HEK293 (cell line): ENCODE data around the gene NLRP11.

ENCODE experiments used
- CTCF ChIA-PET: fragments of 350-600 bp; formaldehyde crosslinking; extraction: SDS; loops from one replicate; lab custom pipeline; 2021; ENCODE audit warnings: antibody characterized with exemption; lab: Yijun Ruan, JAX
- POLR2A ChIA-PET: fragments of 300-600 bp; formaldehyde crosslinking; extraction: SDS; loops from one replicate; lab custom pipeline; 2020; ENCODE audit warnings: antibody characterized with exemption, inconsistent platforms; lab: Yijun Ruan, JAX
- H3K27ac ChIP-seq: fragments of 200-500 bp; sonication (Bioruptor generic); 2 replicates; pipeline ENCODE4 v1.5.1; 2014; ENCODE audit warnings: low read depth, low read length, control low read depth, inconsistent platforms; ENCODE audit errors: extremely low read depth
- H3K36me3 ChIP-seq, 2 experiments: fragments of 200-500 bp in 1 of 2; sonication (Bioruptor generic) in 1 of 2; 1 replicate in 1 of 2; 2 replicates in 1 of 2; pipeline ENCODE4 v1.5.1; 2014 to 2017; ENCODE audit warnings: inconsistent platforms in 2 of 2, low read length in 2 of 2; ENCODE audit not compliant: control insufficient read depth in 2 of 2, insufficient read depth in 1 of 2
- H3K4me1 ChIP-seq: fragments of 200-500 bp; sonication (Bioruptor generic); 2 replicates; pipeline ENCODE4 v1.5.1; 2014; ENCODE audit warnings: mild to moderate bottlenecking, low read length, inconsistent platforms; ENCODE audit not compliant: control insufficient read depth, insufficient read depth
- H3K4me3 ChIP-seq: 2 replicates; pipeline ENCODE4 v1.5.1; 2011; ENCODE audit warnings: low read depth, mild to moderate bottlenecking, control low read depth, low read length, moderate library complexity
- H3K9me3 ChIP-seq: fragments of 200-500 bp; sonication (Bioruptor generic); 2 replicates; pipeline ENCODE4 v1.5.1; 2014; ENCODE audit warnings: low read depth, low read length, inconsistent platforms; ENCODE audit not compliant: control insufficient read depth, insufficient read depth
- SP2 ChIP-seq: fragments of 450-650 bp; formaldehyde crosslinking; IDR thresholded peaks from 2 replicates; pipeline ENCODE4 v1.5.1; 2016; ENCODE audit warnings: missing biosample characterization, missing genetic modification characterization
- SP3 ChIP-seq: fragments of 450-650 bp; formaldehyde crosslinking; IDR thresholded peaks from 2 replicates; pipeline ENCODE4 v1.5.1; 2016; ENCODE audit warnings: missing biosample characterization, missing genetic modification characterization
- ZBTB20 ChIP-seq: fragments of 450-650 bp; formaldehyde crosslinking; IDR thresholded peaks from 2 replicates; pipeline ENCODE4 v1.5.1; 2016; ENCODE audit warnings: missing biosample characterization, missing genetic modification characterization
- ZNF114 ChIP-seq: fragments of 450-650 bp; formaldehyde crosslinking; IDR thresholded peaks from 2 replicates; pipeline ENCODE4 v1.5.0; 2017; ENCODE audit warnings: missing biosample characterization, missing genetic modification characterization
- ZNF16 ChIP-seq: fragments of 450-650 bp; formaldehyde crosslinking; IDR thresholded peaks from 2 replicates; pipeline ENCODE4 v1.5.1; 2016; ENCODE audit warnings: low read depth, missing biosample characterization, missing genetic modification characterization
- ZNF19 ChIP-seq: fragments of 450-650 bp; formaldehyde crosslinking; IDR thresholded peaks from 2 replicates; pipeline ENCODE4; 2016; ENCODE audit warnings: missing biosample characterization, missing genetic modification characterization, low read depth
- ZNF274 ChIP-seq, 2 experiments: fragments of 200-500 bp in 1 of 2; fragments of 450-650 bp in 1 of 2; sonication (Bioruptor generic) in 1 of 2; formaldehyde crosslinking in 1 of 2; IDR thresholded peaks; 2 replicates each; pipeline versions ENCODE4 v1.5.1 to v1.6.1; 2014 to 2016; ENCODE audit warnings: borderline replicate concordance in 1 of 2, inconsistent platforms in 1 of 2, low read length in 1 of 2, missing biosample characterization in 1 of 2, missing genetic modification characterization in 1 of 2
- ZNF311 ChIP-seq: fragments of 450-650 bp; formaldehyde crosslinking; IDR thresholded peaks from 2 replicates; pipeline ENCODE4 v1.5.1; 2017; ENCODE audit warnings: missing biosample characterization, missing genetic modification characterization, borderline replicate concordance
- ZNF404 ChIP-seq: fragments of 450-650 bp; formaldehyde crosslinking; IDR thresholded peaks from 2 replicates; pipeline ENCODE4 v1.5.1; 2017; ENCODE audit warnings: missing biosample characterization, missing genetic modification characterization
- ZNF473 ChIP-seq: fragments of 450-650 bp; formaldehyde crosslinking; IDR thresholded peaks from 2 replicates; pipeline ENCODE4 v1.5.1; 2017; ENCODE audit warnings: missing biosample characterization, missing genetic modification characterization
- ZNF596 ChIP-seq: fragments of 450-650 bp; IDR thresholded peaks from 2 replicates; pipeline ENCODE4 v1.5.0; 2018; ENCODE audit warnings: missing biosample characterization, mild to moderate bottlenecking, missing genetic modification characterization, moderate library complexity
- ZNF600 ChIP-seq: fragments of 450-650 bp; formaldehyde crosslinking; IDR thresholded peaks from 2 replicates; pipeline ENCODE4 v1.5.1; 2016; ENCODE audit warnings: missing biosample characterization, missing genetic modification characterization
- ZNF664 ChIP-seq: fragments of 450-650 bp; formaldehyde crosslinking; IDR thresholded peaks from 2 replicates; pipeline ENCODE4 v1.5.1; 2016; ENCODE audit warnings: missing biosample characterization, missing genetic modification characterization
- ZSCAN16 ChIP-seq: fragments of 450-650 bp; formaldehyde crosslinking; IDR thresholded peaks from 2 replicates; pipeline ENCODE4 v1.5.1; 2016; ENCODE audit warnings: missing biosample characterization, missing genetic modification characterization
- TF ChIP-seq, protein P1 (sequence below): fragments of 450-650 bp; formaldehyde crosslinking; IDR thresholded peaks from 2 replicates; pipeline ENCODE4 v1.5.1; 2016; ENCODE audit warnings: missing biosample characterization, missing genetic modification characterization
- TF ChIP-seq, protein P2 (sequence below): IDR thresholded peaks from 2 replicates; pipeline ENCODE4 v1.6.1; 2011; ENCODE audit warnings: mild to moderate bottlenecking, low read depth, low read length, borderline replicate concordance
- TF ChIP-seq, protein P3 (sequence below): fragments of 450-650 bp; IDR thresholded peaks from 2 replicates; pipeline ENCODE4 v1.5.1; 2018; ENCODE audit warnings: missing biosample characterization, missing genetic modification characterization
- TF ChIP-seq, protein P4 (sequence below): fragments of 450-650 bp; formaldehyde crosslinking; IDR thresholded peaks from 2 replicates; pipeline ENCODE4 v1.5.1; 2017; ENCODE audit warnings: missing biosample characterization, missing genetic modification characterization
- TF ChIP-seq, protein P5 (sequence below): fragments of 450-650 bp; formaldehyde crosslinking; IDR thresholded peaks from 2 replicates; pipeline ENCODE4 v1.5.1; 2017; ENCODE audit warnings: missing biosample characterization, missing genetic modification characterization
- TF ChIP-seq, protein P6 (sequence below): fragments of 450-650 bp; formaldehyde crosslinking; IDR thresholded peaks from 2 replicates; pipeline ENCODE4 v1.5.1; 2016; ENCODE audit warnings: missing biosample characterization, missing genetic modification characterization

Gene NLRP11

DNA sequence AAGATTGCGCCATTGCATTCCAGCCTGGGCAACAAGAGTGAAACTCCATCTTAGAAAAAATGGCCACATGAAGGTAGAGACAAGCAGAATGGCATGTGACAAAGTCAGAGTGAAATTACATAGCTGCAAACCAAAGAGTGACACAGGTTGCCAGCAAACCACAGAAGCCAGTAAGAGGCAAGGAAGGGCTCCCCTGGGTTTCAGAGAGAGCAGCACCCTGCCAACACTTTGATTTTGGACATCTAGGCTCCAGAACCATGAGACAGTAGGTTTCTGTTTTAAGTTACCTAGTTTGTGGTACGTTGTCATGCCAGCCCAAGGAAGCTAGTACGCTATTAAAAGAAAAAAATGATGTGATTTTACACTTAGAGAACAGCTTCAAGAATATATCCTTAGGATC, 6.5 kb upstream of the NLRP11 start:
- Histone ChIP-seq H3K9me3 (no peaks in the 10 kb centered on the region), H3K4me1 (no peaks in the 10 kb centered on the region), H3K36me3 (no peaks in the 10 kb centered on the region), H3K27ac (no peak overlapping the region), H3K4me3 (no peak overlapping the region)
- ChIA-PET CTCF (interaction anchor here (0.6 kb wide), 1 partner anchor 80 kb away, joined by 4 read pairs; no protein-coding TSS in a partner anchor), POLR2A (no interaction called here)
- TF ChIP-seq, protein P1, sequence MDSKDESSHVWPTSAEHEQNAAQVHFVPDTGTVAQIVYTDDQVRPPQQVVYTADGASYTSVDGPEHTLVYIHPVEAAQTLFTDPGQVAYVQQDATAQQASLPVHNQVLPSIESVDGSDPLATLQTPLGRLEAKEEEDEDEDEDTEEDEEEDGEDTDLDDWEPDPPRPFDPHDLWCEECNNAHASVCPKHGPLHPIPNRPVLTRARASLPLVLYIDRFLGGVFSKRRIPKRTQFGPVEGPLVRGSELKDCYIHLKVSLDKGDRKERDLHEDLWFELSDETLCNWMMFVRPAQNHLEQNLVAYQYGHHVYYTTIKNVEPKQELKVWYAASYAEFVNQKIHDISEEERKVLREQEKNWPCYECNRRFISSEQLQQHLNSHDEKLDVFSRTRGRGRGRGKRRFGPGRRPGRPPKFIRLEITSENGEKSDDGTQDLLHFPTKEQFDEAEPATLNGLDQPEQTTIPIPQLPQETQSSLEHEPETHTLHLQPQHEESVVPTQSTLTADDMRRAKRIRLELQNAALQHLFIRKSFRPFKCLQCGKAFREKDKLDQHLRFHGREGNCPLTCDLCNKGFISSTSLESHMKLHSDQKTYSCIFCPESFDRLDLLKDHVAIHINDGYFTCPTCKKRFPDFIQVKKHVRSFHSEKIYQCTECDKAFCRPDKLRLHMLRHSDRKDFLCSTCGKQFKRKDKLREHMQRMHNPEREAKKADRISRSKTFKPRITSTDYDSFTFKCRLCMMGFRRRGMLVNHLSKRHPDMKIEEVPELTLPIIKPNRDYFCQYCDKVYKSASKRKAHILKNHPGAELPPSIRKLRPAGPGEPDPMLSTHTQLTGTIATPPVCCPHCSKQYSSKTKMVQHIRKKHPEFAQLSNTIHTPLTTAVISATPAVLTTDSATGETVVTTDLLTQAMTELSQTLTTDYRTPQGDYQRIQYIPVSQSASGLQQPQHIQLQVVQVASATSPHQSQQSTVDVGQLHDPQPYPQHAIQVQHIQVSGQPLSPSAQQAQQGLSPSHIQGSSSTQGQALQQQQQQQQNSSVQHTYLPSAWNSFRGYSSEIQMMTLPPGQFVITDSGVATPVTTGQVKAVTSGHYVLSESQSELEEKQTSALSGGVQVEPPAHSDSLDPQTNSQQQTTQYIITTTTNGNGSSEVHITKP (tag by site-specific recombination): no peak
- TF ChIP-seq ZNF19 (tag by site-specific recombination): no peak
- TF ChIP-seq ZNF473 (tag by site-specific recombination): no peak
- TF ChIP-seq SP2 (tag by site-specific recombination): no peak
- TF ChIP-seq, protein P2, sequence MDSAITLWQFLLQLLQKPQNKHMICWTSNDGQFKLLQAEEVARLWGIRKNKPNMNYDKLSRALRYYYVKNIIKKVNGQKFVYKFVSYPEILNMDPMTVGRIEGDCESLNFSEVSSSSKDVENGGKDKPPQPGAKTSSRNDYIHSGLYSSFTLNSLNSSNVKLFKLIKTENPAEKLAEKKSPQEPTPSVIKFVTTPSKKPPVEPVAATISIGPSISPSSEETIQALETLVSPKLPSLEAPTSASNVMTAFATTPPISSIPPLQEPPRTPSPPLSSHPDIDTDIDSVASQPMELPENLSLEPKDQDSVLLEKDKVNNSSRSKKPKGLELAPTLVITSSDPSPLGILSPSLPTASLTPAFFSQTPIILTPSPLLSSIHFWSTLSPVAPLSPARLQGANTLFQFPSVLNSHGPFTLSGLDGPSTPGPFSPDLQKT: no peak
- TF ChIP-seq, protein P3, sequence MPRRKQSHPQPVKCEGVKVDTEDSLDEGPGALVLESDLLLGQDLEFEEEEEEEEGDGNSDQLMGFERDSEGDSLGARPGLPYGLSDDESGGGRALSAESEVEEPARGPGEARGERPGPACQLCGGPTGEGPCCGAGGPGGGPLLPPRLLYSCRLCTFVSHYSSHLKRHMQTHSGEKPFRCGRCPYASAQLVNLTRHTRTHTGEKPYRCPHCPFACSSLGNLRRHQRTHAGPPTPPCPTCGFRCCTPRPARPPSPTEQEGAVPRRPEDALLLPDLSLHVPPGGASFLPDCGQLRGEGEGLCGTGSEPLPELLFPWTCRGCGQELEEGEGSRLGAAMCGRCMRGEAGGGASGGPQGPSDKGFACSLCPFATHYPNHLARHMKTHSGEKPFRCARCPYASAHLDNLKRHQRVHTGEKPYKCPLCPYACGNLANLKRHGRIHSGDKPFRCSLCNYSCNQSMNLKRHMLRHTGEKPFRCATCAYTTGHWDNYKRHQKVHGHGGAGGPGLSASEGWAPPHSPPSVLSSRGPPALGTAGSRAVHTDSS (tag by site-specific recombination): no peak
- no peak for TF ChIP-seq ZNF16 (tag by site-specific recombination)
- no peak for TF ChIP-seq ZNF664
- TF ChIP-seq, protein P4, sequence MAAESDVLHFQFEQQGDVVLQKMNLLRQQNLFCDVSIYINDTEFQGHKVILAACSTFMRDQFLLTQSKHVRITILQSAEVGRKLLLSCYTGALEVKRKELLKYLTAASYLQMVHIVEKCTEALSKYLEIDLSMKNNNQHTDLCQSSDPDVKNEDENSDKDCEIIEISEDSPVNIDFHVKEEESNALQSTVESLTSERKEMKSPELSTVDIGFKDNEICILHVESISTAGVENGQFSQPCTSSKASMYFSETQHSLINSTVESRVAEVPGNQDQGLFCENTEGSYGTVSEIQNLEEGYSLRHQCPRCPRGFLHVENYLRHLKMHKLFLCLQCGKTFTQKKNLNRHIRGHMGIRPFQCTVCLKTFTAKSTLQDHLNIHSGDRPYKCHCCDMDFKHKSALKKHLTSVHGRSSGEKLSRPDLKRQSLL (tag by site-specific recombination): no peak
- TF ChIP-seq ZNF596: no peak
- TF ChIP-seq ZNF274 (IDR thresholded peaks at IDR 0.05; ENCODE audit: low read length): no peak
- no peak for TF ChIP-seq ZNF274 (tag by site-specific recombination; IDR thresholded peaks at IDR 0.05; ENCODE audit: borderline replicate concordance)
- TF ChIP-seq ZNF404 (tag by site-specific recombination): no peak
- no peak for TF ChIP-seq ZNF600 (tag by site-specific recombination)
- TF ChIP-seq, protein P5, sequence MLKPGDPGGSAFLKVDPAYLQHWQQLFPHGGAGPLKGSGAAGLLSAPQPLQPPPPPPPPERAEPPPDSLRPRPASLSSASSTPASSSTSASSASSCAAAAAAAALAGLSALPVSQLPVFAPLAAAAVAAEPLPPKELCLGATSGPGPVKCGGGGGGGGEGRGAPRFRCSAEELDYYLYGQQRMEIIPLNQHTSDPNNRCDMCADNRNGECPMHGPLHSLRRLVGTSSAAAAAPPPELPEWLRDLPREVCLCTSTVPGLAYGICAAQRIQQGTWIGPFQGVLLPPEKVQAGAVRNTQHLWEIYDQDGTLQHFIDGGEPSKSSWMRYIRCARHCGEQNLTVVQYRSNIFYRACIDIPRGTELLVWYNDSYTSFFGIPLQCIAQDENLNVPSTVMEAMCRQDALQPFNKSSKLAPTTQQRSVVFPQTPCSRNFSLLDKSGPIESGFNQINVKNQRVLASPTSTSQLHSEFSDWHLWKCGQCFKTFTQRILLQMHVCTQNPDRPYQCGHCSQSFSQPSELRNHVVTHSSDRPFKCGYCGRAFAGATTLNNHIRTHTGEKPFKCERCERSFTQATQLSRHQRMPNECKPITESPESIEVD (tag by site-specific recombination): no peak
- no peak for TF ChIP-seq ZNF311 (tag by site-specific recombination)
- TF ChIP-seq ZBTB20 (tag by site-specific recombination): no peak
- TF ChIP-seq, protein P6, sequence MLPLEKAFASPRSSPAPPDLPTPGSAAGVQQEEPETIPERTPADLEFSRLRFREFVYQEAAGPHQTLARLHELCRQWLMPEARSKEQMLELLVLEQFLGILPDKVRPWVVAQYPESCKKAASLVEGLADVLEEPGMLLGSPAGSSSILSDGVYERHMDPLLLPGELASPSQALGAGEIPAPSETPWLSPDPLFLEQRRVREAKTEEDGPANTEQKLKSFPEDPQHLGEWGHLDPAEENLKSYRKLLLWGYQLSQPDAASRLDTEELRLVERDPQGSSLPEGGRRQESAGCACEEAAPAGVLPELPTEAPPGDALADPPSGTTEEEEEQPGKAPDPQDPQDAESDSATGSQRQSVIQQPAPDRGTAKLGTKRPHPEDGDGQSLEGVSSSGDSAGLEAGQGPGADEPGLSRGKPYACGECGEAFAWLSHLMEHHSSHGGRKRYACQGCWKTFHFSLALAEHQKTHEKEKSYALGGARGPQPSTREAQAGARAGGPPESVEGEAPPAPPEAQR (tag by site-specific recombination): no peak
- TF ChIP-seq ZSCAN16 (tag by site-specific recombination): no peak
- no peak for TF ChIP-seq SP3 (tag by site-specific recombination)
- TF ChIP-seq ZNF114 (tag by site-specific recombination): no peak
- TF ChIP-seq, all 188 proteins: peak for 0
